Measurements from ENCODE around the gene AMBRA1. TPM values are rescaled to one million over a fixed set of nuclear protein-coding genes. Genes with fewer than 3 reads are reported as not detected.

The AMBRA1 gene
- total RNA-seq, 6 experiments from 2014 or later = 23.2 to 25.9 (median 24.4) TPM

- no peak overlapping the region for H3K27ac Mint-ChIP-seq
- no peaks in the 10 kb centered on the region for H3K4me1 Mint-ChIP-seq (ENCODE audit: low read depth)
- DNase-seq = no peak
- peaks cover 4% of the 10 kb centered on the region; the same call in 1 of the 2 replicates for H3K36me3 Mint-ChIP-seq (ENCODE audit: low read depth)
- no peaks in the 10 kb centered on the region for H3K9me3 Mint-ChIP-seq
- no peak for TF ChIP-seq CTCF (IDR thresholded peaks at IDR 0.05)
- no peaks in the 10 kb centered on the region; the same call in 1 of the 2 replicates for H3K27me3 Mint-ChIP-seq (ENCODE audit: insufficient read depth)
- no peak overlapping the region for H3K4me3 Mint-ChIP-seq
These were observed 94.9 kb downstream of the AMBRA1 start for GRCh38 chr11:46498968-46499367.

DNA sequence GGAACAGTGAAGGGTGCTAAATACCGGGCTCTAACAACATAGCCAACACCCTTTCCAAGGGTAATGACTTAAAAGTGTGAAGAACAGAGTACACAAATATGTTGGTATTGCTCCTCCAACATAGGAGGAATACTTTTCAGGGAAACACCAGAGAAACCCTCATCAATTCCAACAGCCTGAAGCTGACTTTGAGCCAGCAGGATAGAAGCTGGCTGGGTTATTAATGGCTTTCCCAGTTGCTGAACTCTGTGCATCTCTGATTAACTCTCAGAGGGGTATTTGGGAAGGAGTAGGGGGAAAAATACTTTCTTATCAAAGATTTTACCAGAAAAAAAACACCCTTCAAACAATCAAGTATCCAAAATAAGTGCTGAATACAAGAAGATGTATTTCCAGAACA lies 95.6 kb downstream of the AMBRA1 start:
- TF ChIP-seq CTCF (IDR thresholded peaks at IDR 0.05) = no peak
- no peaks in the 10 kb centered on the region for H3K4me1 Mint-ChIP-seq (ENCODE audit: low read depth)
- no peak for DNase-seq
- no peak overlapping the region for H3K27ac Mint-ChIP-seq
- no peak overlapping the region for H3K4me3 Mint-ChIP-seq
- H3K36me3 Mint-ChIP-seq (ENCODE audit: low read depth) = peaks cover 3% of the 10 kb centered on the region; the same call in 1 of the 2 replicates
- H3K27me3 Mint-ChIP-seq (ENCODE audit: insufficient read depth) = no peaks in the 10 kb centered on the region; the same call in 1 of the 2 replicates
- no peaks in the 10 kb centered on the region for H3K9me3 Mint-ChIP-seq

GRCh38 chr11:46497498-46497897 lies 96.3 kb downstream of the AMBRA1 start:
- no peaks in the 10 kb centered on the region for H3K9me3 Mint-ChIP-seq
- no peak for DNase-seq

DNA sequence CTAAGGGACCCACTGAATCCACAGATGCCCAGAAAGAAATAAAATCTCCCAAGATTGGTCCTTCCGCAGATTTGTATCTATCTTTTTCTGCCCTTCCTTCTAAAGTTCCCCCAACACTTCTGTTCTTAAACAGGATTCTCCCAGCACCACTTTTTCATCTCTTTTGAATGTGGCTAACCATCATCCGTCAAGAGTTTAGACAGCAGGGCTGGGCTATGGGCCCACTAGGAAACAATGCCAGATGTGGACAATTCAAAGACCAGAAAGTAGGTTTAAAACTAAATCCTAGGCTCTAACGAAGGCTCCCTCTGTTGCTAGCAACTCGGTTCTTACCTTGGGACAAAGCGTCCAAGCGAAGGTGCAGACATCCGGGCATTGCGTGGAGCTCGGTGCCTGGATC lies 100.0 kb downstream of the AMBRA1 start:
- Mint-ChIP-seq H3K27me3 (ENCODE audit: insufficient read depth) (peaks cover 1% of the 10 kb centered on the region; the same call in 1 of the 2 replicates), H3K4me1 (ENCODE audit: low read depth) (peaks cover 29% of the 10 kb centered on the region), H3K4me3 (no peak overlapping the region), H3K9me3 (no peaks in the 10 kb centered on the region), H3K36me3 (ENCODE audit: low read depth) (0 out of 2 replicates have a peak, but pooled peaks cover 4% of the 10 kb centered on the region), H3K27ac (no peak overlapping the region)
- no peak for DNase-seq
- TF ChIP-seq CTCF (IDR thresholded peaks at IDR 0.05) = no peak

More at GRCh38 chr11:46497498-46497897, 96.3 kb downstream of the AMBRA1 start:
- Mint-ChIP-seq H3K4me1 (ENCODE audit: low read depth) (no peaks in the 10 kb centered on the region), H3K4me3 (no peak overlapping the region), H3K27ac (no peak overlapping the region), H3K36me3 (ENCODE audit: low read depth) (no peaks in the 10 kb centered on the region), H3K27me3 (ENCODE audit: insufficient read depth) (no peaks in the 10 kb centered on the region)
- TF ChIP-seq CTCF (IDR thresholded peaks at IDR 0.05) = no peak

GRCh38 chr11:46492532-46492931 lies 101.3 kb downstream of the AMBRA1 start:
- no peak for DNase-seq
- Mint-ChIP-seq H3K36me3 (ENCODE audit: low read depth) (0 out of 2 replicates have a peak, but pooled peaks cover 4% of the 10 kb centered on the region), H3K27ac (no peak overlapping the region)

More at GRCh38 chr11:46492532-46492931, 101.3 kb downstream of the AMBRA1 start:
- Mint-ChIP-seq H3K4me3 (no peak overlapping the region), H3K9me3 (no peaks in the 10 kb centered on the region), H3K4me1 (ENCODE audit: low read depth) (peaks cover 29% of the 10 kb centered on the region), H3K27me3 (ENCODE audit: insufficient read depth) (peaks cover 1% of the 10 kb centered on the region; the same call in 1 of the 2 replicates)
- no peak for TF ChIP-seq CTCF (IDR thresholded peaks at IDR 0.05)

Measured in HFFc6 (cell line).